HL-60 (cell line): ENCODE results near the gene MAB21L3.

Source experiments
- DNase-seq, 2 experiments: peaks; one replicate each; pipeline ENCODE4 v3.0.0-alpha.2; 2010 to 2020; ENCODE audit warnings: low read depth in 1 of 2, low spot score in 1 of 2
- H3K27ac ChIP-seq: fragments of 250-450 bp; sonication (Bioruptor Pico); replicated peaks from 2 replicates; pipeline ENCODE4 v1.5.1; 2020; ENCODE audit warnings: mild to moderate bottlenecking, moderate library complexity
- H3K27me3 ChIP-seq: fragments of 250-450 bp; sonication (Bioruptor Pico); 2 replicates; pipeline ENCODE4 v1.5.1; 2021; ENCODE audit warnings: mild to moderate bottlenecking, moderate library complexity; ENCODE audit not compliant: insufficient read depth, poor library complexity, severe bottlenecking
- H3K4me3 ChIP-seq: replicated peaks from 2 replicates; pipeline ENCODE4 v1.5.1; 2011; ENCODE audit warnings: mild to moderate bottlenecking, control low read depth, low read length; ENCODE audit not compliant: insufficient read depth
- GABPA ChIP-seq: IDR thresholded peaks from 2 replicates; pipeline ENCODE4 v1.6.1; 2012; ENCODE audit warnings: low read depth
- POLR2AphosphoS5 ChIP-seq: IDR thresholded peaks from 2 replicates; pipeline ENCODE4 v1.6.1; 2012; ENCODE audit warnings: low read depth
- SPI1 ChIP-seq: IDR thresholded peaks from 2 replicates; pipeline ENCODE4 v1.6.1; 2012; ENCODE audit warnings: low read depth, mild to moderate bottlenecking, borderline replicate concordance
- TF ChIP-seq, protein P1 (sequence below): IDR thresholded peaks from 2 replicates; pipeline ENCODE4 v1.6.1; 2012; ENCODE audit warnings: low read depth; ENCODE audit not compliant: insufficient replicate concordance
- TF ChIP-seq, protein P2 (sequence below): IDR thresholded peaks from one replicate; pipeline ENCODE4 v1.5.1; 2011; ENCODE audit warnings: low read length, control low read depth, inconsistent platforms; ENCODE audit not compliant: insufficient read depth

Gene MAB21L3

DNA sequence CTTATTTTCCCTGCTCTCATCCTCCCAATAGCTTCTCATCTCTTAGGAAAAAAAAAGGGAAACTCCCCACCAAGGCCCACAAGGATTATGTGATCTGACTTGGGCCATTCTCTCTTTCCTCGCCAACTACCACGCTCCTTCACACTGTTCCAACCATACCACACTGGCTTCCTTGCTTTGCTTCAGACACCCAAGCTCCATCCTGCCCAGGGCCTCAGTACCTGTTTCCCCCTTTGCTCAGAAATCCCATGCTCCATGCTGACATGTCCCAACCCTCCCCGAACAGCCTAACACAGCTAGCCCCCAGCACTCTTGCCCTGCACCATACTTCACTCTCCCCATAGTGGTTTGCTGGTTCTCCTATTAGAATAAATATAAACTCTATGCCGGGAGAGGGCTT is 39.2 kb downstream of the MAB21L3 start:
- Histone ChIP-seq H3K27ac (no peak overlapping the region), H3K27me3 (no peaks in the 10 kb centered on the region), H3K4me3 (no peak overlapping the region)
- DNase-seq, result no peak
- TF ChIP-seq POLR2AphosphoS5 (no peak), GABPA (no peak), SPI1 (no peak)
- TF ChIP-seq, protein P1, sequence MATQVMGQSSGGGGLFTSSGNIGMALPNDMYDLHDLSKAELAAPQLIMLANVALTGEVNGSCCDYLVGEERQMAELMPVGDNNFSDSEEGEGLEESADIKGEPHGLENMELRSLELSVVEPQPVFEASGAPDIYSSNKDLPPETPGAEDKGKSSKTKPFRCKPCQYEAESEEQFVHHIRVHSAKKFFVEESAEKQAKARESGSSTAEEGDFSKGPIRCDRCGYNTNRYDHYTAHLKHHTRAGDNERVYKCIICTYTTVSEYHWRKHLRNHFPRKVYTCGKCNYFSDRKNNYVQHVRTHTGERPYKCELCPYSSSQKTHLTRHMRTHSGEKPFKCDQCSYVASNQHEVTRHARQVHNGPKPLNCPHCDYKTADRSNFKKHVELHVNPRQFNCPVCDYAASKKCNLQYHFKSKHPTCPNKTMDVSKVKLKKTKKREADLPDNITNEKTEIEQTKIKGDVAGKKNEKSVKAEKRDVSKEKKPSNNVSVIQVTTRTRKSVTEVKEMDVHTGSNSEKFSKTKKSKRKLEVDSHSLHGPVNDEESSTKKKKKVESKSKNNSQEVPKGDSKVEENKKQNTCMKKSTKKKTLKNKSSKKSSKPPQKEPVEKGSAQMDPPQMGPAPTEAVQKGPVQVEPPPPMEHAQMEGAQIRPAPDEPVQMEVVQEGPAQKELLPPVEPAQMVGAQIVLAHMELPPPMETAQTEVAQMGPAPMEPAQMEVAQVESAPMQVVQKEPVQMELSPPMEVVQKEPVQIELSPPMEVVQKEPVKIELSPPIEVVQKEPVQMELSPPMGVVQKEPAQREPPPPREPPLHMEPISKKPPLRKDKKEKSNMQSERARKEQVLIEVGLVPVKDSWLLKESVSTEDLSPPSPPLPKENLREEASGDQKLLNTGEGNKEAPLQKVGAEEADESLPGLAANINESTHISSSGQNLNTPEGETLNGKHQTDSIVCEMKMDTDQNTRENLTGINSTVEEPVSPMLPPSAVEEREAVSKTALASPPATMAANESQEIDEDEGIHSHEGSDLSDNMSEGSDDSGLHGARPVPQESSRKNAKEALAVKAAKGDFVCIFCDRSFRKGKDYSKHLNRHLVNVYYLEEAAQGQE, result no peak
- TF ChIP-seq, protein P2, sequence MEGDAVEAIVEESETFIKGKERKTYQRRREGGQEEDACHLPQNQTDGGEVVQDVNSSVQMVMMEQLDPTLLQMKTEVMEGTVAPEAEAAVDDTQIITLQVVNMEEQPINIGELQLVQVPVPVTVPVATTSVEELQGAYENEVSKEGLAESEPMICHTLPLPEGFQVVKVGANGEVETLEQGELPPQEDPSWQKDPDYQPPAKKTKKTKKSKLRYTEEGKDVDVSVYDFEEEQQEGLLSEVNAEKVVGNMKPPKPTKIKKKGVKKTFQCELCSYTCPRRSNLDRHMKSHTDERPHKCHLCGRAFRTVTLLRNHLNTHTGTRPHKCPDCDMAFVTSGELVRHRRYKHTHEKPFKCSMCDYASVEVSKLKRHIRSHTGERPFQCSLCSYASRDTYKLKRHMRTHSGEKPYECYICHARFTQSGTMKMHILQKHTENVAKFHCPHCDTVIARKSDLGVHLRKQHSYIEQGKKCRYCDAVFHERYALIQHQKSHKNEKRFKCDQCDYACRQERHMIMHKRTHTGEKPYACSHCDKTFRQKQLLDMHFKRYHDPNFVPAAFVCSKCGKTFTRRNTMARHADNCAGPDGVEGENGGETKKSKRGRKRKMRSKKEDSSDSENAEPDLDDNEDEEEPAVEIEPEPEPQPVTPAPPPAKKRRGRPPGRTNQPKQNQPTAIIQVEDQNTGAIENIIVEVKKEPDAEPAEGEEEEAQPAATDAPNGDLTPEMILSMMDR, result no peak

DNA sequence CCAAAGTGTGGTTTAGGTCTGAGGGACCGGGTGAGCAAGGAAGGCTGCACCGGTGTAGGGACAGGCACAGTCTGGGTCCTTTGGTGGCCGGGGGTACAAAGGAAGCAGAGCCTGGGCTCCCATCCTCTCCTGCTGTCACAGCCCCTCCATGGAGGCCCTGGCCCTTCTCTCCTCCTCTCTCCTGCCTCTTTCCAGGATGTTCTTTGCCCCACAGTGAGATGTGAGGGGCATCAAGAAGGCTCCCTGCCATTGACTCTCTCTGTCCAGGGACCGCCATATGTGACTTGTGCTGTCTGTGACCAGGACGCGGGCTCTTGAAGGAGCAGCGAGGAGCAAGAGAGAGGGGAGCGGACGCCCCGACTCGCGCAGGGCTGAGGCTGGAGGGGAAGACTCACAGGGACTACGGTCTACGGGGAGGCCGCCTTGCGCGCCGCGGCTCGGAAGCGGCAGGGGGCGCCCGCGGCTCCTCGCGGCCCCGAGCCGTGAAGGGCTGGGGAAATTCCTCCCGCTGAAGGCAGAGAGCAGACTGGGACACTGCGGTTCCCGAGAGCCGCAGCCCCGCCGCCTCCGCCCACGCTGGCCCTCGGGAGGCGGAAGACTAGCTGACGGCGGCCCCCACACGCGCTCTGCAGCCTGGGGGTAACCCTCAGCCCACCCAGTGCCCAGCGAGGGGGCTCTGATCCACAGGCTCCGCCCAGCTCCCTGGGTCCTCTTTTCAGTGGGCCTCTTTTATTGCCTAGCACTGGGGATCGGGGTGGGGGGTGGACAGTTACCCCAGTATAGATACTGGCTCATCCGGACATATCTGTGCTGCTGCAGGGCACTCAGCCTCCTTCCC is 40.8 kb downstream of the MAB21L3 start:
- peak overlapping the region; percentile 35 for H3K4me3 ChIP-seq
- no peaks in the 10 kb centered on the region for H3K27me3 ChIP-seq
- TF ChIP-seq, protein P2, result peak; percentile 73
- TF ChIP-seq GABPA, result no peak
- 0 out of 2 replicates have a peak overlapping the region, but pooled peaks have one; percentile 38 for H3K27ac ChIP-seq
- peak; percentile 57 to 63 for DNase-seq

DNA sequence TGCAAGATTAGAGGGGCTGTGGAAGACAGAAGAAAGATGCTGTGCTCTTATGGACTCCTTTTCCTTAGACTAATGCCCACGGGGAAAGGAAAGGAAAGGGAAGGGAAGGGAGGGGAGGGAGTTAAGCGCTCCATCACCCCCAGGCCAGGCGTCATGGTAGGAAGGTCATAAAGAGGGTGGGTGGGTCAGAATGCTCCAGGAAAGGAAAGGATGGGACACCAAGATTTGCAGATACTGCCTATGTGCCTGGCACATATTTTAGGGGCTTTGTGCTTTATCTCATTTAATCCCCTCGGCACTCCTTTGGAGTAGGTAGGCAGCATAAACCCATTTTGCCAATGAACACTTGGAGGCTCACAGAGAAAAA is 41.4 kb downstream of the MAB21L3 start:
- TF ChIP-seq GABPA (no peak), POLR2AphosphoS5 (no peak), SPI1 (no peak)
- TF ChIP-seq, protein P2, result no peak
- TF ChIP-seq, protein P1, result no peak
- Histone ChIP-seq H3K27me3 (no peaks in the 10 kb centered on the region), H3K27ac (no peak overlapping the region), H3K4me3 (no peak overlapping the region)
- DNase-seq, result no peak
